GM19438 (cell line): Measurements from ENCODE around the gene UBQLNL.
A peak's percentile ranks its signal among the peaks of the same experiment; 100 is the strongest.

ENCODE experiments used
- ATAC-seq: cut with Tn5 transposase; IDR thresholded peaks from one replicate; pipeline ENCODE4 v1.9.1; 2021; ENCODE audit warnings: low read depth; ENCODE audit not compliant: unreplicated experiment

The UBQLNL gene

DNA sequence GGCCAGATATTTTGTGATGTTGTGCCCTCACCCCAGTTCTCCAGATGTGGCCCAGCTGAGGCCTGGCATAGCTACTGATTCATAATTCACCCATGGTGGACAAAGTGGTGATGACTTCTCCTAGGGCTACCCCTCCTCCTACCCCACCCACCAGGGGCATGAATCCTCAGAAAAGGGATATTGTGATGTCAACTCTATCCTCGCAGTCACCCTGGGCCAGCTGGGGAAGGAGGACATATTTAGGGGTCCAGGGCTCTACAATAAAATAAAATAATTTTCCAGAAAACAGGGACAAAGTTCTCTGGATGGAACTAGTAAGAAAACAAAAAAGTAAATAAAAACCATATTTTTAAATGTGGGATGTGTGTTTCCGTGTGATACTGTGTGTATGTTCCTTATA lies at the start of gene UBQLNL:
Gene UBQLNL (minus strand): TSS at position 101 of the 400 bp plus-strand sequence. CDS start 258 bp downstream, outside the sequence.
- no peak for ATAC-seq

DNA sequence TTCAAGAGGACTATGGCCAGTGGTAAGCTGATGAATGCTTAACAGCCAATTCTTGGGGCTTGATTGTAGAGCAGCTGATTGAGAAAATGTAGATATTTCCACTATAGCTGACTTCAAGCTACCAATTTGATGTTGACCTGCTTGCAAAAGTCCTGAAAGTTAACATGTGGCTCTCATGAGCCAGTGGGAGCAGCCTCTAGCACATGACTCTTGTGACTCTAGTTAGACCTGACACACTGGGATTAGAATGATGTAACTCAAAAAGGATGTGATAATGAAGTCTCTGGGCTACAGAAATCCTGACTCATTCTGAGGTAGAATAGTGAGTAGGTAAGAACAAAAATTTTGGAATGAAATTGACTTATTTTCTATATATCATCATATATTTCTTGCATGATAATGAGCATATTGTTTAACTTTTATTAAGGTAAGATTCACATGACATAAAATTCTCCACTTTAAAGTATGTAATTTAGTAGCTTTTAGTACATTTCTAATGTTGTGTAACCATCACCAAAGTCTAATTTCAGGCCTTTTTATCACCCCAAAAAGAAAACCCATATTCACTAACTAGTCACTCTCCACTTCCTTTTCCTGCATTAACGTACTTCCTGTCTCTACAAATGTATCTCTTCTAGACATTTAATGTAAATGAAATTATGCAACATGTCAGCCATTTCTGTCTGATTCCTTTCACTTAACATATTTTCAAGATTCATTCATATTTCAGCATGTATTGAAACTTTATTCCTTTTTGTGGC lies 47.9 kb upstream of the UBQLNL start:
- no peak for ATAC-seq

GRCh38 chr11:5557751-5558150 lies 41.3 kb upstream of the UBQLNL start:
- no peak for ATAC-seq

DNA sequence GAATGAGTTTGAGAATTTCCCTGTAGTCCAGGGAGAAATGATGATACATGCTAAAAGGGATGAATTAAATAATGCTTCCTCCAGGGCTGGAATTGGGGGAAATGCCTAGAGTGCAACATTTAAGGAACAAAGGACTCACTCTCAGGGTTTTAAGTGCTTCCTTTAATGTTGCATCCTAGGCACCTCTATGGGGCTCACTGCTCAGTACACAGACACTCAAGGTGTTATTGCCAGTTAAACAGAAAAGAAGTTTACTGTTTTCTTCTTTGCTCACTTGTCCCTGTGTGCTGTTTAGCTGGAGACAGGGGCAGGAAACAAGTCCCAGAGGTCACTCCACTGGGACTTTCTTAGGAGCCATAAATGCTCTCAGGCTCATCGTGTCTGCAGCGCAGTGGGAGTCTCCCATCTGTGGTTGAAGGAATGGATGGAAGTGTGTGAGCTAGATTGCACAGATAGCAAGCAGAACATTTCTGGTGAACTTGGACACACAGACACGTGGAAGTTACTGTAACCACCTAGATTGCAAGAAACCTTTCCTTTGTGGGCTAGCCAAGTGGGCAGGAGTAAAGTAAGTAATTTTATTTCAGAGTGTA lies 40.2 kb upstream of the UBQLNL start:
- ATAC-seq = no peak

DNA sequence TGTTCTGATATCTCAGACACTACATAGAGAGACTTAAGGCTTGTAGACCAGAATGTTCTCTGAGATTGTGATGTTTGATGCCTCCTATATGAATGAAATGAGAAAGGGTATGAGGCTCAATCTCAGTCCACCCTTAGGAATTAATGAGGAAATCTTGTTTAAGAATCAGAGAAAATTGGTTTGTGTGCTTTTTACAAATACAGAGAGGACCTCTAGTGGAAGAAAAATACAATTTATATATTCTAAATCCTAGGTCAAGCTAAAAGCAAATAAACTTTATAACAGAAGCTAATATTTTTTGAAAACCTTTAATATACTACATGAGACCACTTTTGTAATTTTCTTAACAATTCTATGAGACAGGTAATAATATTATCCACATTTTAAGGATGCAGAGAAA lies 36.8 kb upstream of the UBQLNL start:
- no peak for ATAC-seq

GRCh38 chr11:5550440-5551095 lies 34.1 kb upstream of the UBQLNL start:
- ATAC-seq = no peak

DNA sequence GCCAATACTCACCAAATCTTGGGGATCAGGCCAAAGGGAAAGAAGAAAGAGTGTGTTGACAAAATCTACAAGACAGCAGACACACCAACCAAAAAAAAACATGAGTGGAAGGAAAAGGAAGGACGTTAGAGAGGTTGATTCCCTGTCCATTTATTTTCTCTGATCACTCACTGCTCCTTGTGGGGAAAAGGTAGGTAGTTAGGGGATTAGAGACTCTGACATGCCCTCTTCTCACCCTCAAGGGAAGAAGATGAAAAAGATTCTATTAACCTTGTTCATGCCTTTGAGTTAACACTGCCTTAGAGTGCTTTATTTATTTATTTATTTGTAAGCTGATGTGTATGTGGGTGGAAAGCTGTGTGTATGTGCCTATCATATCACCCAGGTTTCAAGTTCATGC lies 31.9 kb upstream of the UBQLNL start, which contains the start of gene OR52H1:
Gene OR52H1 (minus strand): TSS at position 101 of the 400 bp plus-strand sequence. CDS start 3,035 bp downstream, outside the sequence.
- ATAC-seq = no peak

DNA sequence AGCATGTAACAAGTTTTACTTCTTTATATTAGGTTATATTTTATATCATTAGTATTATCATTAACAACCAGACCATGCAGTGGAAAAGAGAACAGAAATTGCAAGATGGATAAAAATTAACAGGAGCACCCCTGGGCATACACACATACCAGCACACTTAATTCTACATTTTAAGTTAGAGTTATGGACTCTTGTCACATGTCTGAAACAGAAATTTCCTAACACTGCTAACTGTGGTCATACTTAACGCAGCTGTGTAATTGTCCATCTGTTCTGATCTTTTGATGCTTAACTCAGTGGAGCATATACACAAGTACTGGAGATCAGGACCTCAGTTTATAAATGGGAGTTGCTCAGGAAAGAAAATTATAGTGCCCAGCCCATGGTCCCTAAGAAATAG lies 31.5 kb upstream of the UBQLNL start:
- peak; percentile 82 for ATAC-seq

DNA sequence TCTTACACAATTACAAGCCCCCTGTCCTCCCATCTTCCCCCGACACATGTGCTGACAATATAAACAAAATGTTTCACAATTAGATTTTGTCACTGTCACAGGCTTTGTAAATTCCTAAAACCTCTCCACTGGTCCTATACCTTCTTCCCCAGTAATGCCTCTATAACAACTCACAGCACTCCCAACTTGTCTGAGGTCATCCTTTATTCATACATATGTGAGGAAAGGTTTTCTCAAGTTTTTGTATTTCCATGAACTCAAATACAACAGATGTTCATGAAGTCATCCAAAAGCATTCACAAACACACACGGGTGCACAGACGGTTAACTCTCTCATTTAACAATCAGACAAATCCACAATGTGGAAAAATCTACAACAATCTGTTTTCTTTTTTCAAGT lies 30.0 kb upstream of the UBQLNL start:
- ATAC-seq = no peak

DNA sequence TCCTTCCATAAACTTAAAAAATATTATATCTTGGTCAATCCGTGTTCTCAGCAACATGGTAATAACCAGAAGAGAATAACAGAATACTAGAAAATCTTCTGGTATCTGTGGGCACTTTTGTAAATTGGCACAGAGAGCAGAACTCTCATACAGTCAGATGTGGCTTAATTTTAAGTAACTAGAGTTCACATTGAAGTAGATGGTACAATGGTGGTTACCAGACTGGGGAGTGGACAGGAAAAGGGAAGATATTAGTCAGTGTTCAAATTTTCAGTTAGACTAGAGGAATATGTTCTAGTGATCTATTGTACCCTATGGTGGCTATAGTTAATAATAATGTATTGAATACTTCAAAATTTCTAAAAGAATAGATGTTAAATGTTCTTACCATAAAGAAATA lies 24.9 kb upstream of the UBQLNL start:
- ATAC-seq = no peak

GRCh38 chr11:5536482-5536881 lies 20.0 kb upstream of the UBQLNL start:
- no peak for ATAC-seq

- no peak for ATAC-seq
Measured at GRCh38 chr11:5534046-5534445, 17.5 kb upstream of the UBQLNL start.

- no peak for ATAC-seq
Measured at GRCh38 chr11:5531053-5531831, 14.7 kb upstream of the UBQLNL start.

DNA sequence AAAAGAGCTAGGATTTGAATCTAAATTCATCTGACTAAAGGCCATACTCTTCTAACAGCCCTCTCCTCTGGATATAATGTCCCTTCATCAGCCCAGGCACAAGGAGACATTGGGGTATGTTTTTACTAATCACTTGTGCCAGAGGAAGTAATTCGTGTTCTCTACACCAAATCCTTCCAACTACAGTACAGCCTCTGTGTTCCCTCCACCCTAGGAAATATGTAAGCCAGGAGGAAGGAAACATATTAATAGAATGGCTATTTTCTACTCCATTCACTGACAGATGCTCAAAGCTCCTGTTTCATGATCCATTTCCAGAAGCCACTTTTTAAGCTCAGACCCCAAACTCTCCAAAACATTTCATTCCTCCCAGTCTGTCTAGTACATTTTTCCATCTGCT lies 12.0 kb upstream of the UBQLNL start:
- ATAC-seq = no peak

DNA sequence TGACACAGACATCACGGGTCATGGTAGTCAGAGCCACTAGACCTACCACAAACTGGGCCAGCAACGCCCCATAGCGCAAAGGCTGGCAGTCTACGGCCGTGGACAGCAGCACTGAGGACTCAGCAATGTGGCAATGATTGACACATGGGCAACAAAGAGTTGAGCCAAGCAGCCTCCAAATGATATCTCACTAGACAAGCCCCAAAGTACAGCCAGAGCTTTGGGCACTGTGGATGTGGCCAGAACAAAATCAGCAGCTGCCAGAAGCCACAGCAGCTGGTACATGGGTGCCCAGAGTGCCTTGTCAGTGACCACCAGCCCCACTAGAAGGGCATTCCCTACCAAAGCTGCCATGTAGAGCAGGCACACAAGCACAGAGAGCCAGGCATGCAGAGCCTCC lies 11.2 kb upstream of the UBQLNL start:
- no peak for ATAC-seq

GRCh38 chr11:5524756-5525155 lies 8.3 kb upstream of the UBQLNL start:
- ATAC-seq = no peak

DNA sequence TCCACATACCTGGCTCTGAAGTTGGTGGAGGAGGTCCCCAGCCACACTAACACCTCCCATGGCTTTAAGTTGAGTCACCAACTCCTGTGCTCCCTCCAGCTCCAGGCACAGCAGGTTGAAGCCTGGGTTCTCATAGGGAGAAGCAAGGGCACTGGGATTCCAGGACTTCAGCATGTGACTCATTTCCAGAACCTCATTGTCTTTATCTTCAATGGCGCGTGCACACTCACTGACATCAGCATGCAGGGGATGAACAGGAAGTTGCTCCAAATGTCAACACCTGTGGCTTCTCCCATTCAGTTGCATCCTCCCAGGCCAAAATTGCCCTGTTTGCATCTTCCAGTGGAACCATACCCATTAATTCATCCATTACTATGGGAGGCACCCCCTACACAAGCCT lies 5.8 kb upstream of the UBQLNL start:
- no peak for ATAC-seq

DNA sequence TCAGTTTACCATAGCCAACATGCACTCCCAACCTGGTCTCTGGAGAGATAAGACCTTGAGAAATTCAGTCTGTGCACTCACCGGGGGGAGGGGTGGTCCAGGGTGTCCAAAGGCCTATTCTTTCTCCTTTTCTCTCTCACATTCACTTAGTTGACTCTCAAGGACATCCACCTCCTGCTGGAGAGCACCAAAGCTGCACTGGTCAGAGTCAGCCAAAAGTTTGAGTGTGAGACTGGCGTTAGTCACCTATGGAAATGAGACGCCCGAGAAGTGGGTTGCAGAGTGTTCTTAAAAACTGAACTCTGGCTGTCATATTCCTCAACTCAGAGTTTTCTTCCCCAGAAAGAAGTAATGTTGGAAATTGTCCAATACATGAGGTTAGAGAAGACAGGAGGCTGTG lies 5.0 kb upstream of the UBQLNL start:
- ATAC-seq = no peak

GRCh38 chr11:5514841-5515240 lies 1.7 kb downstream of the UBQLNL start:
- ATAC-seq = no peak

DNA sequence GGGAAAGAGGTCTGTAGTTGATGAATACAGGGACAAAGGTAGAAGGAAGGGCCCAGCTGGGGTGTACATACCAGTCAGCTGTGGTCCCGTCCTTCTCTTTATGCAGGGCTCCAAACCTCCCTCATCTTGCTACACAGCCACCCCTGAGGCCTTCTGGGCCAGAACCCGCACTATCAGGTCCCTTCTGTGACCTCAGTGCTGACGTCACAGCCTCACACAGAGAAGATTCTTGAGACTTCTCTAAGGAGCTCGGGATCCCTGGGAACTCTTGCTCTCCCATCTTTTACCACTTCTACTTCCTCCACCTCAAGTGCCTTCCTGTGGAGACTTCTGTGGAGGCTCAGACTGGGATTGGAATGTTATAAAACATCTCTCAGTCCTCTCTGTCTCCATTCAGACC lies 6.7 kb downstream of the UBQLNL start, which contains the start of gene UBQLN3:
Gene UBQLN3 (minus strand): TSS at position 155 of the 400 bp plus-strand sequence. CDS start 399 bp downstream, outside the sequence.
- no peak for ATAC-seq

- no peak for ATAC-seq
Measured at GRCh38 chr11:5508605-5509004, 7.9 kb downstream of the UBQLNL start.
